HEK293T (cell line): ENCODE results near the gene SGIP1.

ENCODE experiments used
- FOXK2 ChIP-seq: fragments of 450-650 bp; IDR thresholded peaks from 2 replicates; pipeline ENCODE4 v1.6.1; 2016; ENCODE audit warnings: mild to moderate bottlenecking
- NFRKB ChIP-seq: fragments of 450-650 bp; IDR thresholded peaks from 2 replicates; pipeline ENCODE4 v1.6.1; 2016; ENCODE audit warnings: mild to moderate bottlenecking, moderate library complexity

DNA sequence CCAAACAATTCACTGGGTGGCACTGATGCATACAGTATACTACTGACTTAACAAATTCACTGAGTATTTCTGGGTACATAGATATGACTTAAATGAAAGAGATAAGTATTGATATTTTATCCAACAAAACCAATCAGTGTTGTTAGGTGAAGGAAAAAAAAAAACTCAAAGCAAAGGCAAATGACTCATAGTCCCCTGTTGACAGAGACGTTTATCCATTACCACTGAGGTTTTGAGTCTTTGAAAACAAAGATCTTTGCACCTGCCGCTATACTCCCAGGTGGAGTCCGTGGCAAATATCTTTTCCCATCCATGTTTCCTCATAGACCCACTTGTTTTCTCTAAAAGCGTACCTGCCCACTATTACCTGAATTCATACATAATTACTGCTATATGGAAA is 236.7 kb downstream of the SGIP1 start:
- TF ChIP-seq FOXK2: no peak
- TF ChIP-seq NFRKB: no peak
